Amniotic stem cell (primary cell): ENCODE results near the gene GPR37L1.
"Not testable (repeated sequence)": the region's sequence is repeated elsewhere in the genome, so short reads cannot be mapped to it uniquely, and the experiment has no call there.

Experiments
- DNase-seq: peaks from one replicate; lab custom pipeline; 2025; lab: John Stamatoyannopoulos, UW

GPR37L1 gene

DNA sequence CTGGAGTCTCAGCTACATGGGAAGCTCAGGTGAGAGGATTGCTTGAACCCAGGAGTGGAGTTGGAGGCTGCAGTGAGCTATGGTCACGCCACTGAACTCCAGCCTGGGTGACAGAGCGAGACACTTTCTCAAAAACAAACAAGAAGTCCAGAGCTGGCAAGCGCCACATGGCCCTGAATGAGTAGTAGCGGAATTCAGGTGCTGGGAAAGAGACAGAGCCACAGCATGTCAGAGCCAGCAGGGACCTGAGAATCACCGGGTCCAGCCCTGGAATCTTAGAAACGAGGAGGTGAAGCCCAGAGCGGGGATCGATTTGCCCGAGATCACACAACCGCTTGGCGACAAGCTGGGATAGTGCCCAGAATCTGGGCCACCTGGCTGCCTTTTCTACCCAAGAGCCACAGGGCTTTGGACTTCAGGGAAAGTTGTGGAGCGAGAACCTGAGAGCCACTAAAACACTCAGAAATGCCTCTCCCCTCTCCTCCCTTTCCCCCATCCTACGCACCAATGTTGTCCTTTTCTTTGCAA is 12.0 kb downstream of the GPR37L1 start:
- no peak for DNase-seq

GRCh38 chr1:202135221-202135721 is 12.6 kb downstream of the GPR37L1 start:
- no peak for DNase-seq

GRCh38 chr1:202140833-202141232 is 18.1 kb downstream of the GPR37L1 start:
- DNase-seq: no peak

GRCh38 chr1:202141468-202141867 is 18.8 kb downstream of the GPR37L1 start:
- DNase-seq: not testable (repeated sequence)

- DNase-seq: no peak
Observed at GRCh38 chr1:202143011-202143767, 20.5 kb downstream of the GPR37L1 start.

DNA sequence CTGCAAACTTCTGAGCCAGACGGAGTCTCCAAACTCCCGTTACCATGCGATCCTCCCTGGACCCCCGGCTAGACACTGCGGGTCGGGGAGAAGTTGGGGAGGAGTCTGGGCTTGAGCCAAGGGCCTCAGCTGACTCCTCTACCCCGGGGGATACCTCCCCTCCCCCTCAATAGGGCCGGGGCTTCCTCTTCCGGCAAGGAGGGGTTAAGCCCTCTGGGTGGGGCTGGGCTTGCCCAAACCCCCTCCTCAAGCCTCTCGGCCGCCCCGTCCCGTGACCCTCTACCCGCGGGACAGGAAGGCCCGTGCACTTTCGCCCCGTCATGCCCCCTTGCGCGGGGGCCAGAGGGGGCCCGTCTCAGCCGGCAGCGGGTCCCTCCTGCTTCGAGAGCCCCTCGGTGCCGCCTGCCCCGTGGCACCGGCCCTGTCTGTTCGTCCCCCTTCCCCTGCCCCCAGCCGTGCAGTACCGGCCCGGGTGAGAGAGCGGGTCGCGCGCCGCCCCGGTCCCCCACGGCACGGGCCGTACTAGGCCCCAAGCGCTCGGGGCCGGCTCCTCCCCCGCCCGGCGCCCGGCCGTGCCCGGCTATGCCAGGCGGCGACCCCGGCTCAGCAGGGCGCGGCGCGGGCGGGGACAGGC is 21.2 kb downstream of the GPR37L1 start:
- no peak for DNase-seq

DNA sequence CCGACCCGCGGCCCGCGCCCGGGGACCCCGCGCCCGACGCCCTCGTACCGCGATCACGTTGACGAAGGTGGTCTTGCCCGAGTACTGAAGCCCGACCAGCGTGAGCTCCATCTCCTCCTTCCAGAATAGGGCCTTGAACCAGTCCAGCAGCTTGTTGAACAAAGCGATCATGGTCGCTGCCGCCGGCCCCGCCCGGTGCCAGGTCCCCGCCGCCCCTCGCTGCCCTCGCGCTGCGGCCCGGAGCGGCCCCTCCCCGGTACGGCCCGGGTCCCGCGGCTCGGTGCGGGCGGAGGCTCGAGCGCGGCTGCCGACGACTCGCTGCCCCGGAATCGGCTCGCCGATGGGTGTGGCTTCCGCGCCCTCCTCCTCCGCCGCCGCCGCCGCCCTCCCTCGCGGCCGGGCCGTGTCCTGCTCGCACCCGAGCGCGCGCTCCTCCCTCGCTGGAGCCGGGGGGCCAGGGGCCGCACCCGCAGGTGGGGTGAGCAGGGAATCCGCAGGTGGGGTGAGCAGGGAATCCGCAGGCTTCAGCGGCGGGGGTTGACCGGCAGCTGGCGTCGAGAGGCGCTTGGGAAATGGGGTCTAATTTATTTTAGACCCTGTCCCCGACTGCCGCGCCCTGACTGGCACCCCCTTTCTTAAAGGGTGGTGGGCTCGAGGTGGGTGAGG is 21.8 kb downstream of the GPR37L1 start, which contains the start of gene ARL8A:
ARL8A (minus strand) TSS at position 336 of the 666 bp plus-strand sequence; CDS start at position 171, 165 bp downstream.
- DNase-seq: no peak

DNA sequence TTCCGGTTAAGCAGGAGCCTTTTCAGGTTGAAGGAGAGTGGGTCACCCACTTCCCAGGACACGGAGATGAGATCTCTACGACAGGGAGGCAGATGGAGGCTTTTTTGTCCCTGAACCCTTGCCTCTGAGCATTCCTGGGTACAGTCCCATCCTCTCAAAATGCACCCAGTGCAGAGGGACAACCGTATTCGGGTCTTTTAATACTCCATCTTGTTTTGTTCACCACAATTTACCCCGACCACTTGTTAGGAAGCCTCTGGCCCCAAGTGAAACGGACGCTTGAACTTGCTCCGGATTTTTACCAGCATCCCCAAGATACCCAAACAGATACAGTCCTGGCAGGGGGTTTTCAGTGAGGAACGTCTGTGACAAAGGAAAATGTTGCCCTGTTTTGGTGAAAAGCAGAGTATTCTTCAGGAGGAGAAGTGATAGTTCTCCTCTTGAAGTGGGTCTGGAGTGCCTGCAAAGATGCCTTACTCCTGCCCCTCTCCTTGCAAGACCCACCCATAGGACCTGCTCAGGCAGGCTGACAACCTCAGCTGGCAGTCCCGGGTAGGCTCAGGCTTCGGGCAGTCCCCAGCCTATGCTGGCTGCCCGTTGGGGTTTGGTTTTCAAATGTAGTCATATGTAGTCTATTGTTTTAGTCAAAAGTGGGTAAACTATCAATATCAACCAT is 22.5 kb downstream of the GPR37L1 start:
- DNase-seq: no peak

GRCh38 chr1:202145744-202146140 is 23.0 kb downstream of the GPR37L1 start:
- DNase-seq: not testable (repeated sequence)

- no peak for DNase-seq
Observed at GRCh38 chr1:202146279-202146678, 23.6 kb downstream of the GPR37L1 start.

DNA sequence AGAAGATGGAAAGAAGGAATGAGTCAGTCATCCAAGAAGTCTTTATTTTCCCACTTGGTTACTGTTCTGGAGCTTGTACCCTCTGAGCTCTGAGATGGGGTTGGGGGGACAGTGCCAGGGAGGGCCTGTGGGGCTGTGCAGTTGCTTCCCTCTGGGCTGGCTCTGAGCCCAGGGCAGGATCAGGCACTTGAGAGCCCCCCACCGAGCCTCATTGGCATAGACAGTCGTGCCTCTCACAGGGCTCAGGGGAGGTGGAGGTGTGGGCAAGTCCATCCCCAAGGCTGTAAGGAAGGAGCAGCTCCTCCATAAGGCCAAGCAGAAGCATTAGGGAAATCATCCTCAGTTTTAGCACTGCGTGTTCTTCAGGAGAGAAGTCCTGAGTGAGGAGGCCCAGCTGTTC is 24.3 kb downstream of the GPR37L1 start:
- DNase-seq: no peak

- no peak for DNase-seq
Observed at GRCh38 chr1:202148391-202148790, 25.7 kb downstream of the GPR37L1 start.

DNA sequence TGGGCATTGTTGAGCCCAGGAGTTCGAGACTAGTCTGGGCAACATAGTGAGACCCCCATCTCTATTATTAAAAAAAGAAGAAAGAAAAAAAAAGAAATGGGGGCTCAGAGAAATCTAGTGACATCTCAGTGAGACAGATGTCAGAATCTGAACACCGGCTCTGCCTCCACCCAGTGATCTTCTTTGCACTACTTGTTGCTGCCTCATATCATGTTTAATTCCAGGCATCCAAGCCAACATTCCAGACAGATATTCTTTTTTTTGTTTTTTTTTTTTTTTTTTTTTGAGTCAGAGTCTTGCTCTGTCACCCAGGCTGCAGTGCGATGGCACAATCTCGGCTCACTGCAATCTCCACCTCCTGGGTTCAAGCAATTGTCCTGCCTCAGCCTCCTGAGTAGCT is 26.8 kb downstream of the GPR37L1 start:
- peak; percentile 28 for DNase-seq

GRCh38 chr1:202150187-202150586 is 27.5 kb downstream of the GPR37L1 start:
- DNase-seq: no peak

DNA sequence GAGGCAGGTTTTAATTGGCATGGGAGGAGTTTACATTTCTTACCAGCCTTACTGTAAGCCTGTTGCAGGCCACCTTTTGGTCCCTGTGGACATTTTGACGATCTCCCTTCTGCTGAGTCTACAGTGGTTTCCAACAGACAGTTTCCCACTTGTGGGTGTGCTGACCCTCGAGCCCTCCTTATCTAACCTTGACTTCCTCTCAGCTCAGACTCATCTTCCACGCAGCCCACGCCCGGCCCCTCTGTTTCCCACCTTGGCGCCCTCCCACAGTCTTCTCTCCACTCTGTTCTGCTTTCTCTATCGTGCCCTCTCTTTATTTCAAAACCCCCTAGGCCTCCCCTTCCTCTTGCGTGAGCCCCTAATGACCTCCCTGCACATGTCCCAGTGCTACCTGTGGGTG is 27.9 kb downstream of the GPR37L1 start:
- no peak for DNase-seq

DNA sequence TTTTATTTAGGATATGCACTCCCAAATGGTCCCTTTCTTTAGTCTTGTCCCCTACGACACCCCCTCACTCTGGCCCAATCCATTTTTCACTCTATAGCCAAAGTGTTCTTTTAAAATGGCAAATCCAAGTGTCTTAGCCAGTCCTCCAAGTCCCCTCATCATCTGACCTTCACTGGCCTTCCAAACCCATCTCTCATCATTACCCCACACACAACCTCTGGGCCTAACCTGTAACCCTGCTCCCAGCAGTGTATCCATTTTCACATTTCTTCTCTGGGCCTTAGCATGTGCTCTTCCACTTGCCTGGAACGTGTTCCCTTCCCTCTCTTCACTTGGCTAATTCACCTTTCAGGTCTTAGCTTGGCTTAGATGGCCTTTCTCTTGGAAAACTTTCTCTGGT is 28.3 kb downstream of the GPR37L1 start:
- no peak for DNase-seq

DNA sequence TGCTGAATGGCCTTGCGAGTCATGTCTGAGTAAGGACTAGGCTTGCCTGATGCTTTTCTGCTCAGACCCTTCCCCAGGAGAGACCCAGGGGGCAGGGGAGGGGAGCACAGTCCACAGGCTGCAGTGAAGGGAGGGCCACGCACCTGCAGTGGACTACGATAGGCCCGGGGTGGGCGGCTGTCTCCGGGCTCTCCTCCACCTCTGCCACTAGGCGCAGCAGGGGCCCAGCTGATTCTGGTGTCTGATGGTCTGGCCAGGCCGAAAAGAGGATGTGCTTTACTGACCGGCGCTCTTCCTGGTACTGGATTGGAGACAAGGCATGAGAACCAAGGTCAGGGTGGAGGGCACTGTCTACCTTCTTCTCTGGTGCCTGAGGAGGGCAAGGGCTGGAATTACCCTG is 29.7 kb downstream of the GPR37L1 start:
- DNase-seq: no peak

GRCh38 chr1:202153284-202153683 is 30.6 kb downstream of the GPR37L1 start:
- DNase-seq: no peak

GRCh38 chr1:202154148-202154765 is 31.5 kb downstream of the GPR37L1 start:
- no peak for DNase-seq

DNA sequence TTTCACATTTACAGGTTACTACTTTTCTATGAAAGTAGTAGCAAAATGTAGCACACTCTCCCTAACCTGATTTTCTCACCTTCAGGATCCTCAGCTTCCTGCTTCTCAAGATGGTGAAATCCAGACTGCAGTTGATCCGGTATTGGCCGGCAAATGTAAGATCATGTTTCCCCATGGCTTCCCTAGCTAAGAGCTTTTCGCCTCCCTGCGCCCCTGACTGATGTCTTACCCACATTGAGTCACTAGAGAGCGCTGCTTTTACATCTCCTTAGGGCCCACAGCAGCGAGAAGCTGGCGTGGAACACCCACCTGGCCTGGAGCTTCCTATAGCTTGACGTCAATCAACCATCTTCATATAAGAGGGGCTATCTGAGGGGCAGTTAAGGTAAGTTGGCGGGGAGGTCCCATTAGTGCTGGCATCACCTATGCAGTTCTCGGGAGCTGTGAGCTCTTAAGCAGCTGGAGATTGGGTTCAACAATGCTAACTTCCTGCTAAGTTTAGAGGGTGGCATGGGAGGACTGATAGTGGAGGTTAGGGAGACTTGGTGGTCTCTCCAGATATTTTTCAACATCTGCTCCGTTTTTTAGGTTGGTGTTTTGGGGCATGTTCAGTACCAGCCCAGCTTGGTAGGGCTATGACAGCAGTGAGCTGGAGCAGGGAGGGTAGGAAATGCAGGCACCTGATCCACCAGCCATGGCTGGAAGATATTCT is 32.2 kb downstream of the GPR37L1 start:
- DNase-seq: peak; percentile 42

DNA sequence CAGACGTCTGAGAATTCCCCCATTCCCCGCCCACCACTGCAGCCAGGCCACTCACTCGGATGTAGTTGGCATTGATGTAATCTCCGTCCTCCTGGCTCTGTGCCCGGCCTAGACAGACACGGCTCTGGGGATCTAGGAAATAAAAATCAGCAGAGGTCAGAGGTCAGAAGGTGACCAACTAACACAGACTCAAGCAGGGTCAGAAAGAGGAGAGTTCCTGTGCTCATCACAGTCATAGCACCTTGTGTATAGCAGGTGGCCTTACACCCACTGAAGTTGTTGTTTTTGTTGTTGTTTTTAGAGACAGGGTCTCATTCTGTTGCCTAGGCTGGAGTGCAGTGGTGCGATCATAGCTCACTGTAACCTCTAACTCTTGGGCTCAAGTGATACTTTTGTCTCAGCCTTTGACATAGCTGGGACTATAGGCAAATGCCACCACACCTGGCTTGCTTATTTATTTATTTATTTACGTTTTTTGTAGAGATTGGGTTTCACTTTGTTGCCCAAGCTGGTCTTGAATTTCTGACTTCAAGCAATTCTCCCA is 32.8 kb downstream of the GPR37L1 start:
- no peak for DNase-seq
